HG02973 (cell line): ENCODE data around the gene RTCA.
"Not testable (repeated sequence)": the region's sequence is repeated elsewhere in the genome, so short reads cannot be mapped to it uniquely, and the experiment has no call there.

Experiments
- ATAC-seq: cut with Tn5 transposase; IDR thresholded peaks from one replicate; pipeline ENCODE4 v1.9.1; 2021; ENCODE audit warnings: moderate library complexity; ENCODE audit not compliant: unreplicated experiment

RTCA gene

GRCh38 chr1:100265931-100266740, at the start of gene RTCA:
TSS of gene RTCA (plus strand) at chr1:100266216. CDS start at chr1:100266376, 160 bp downstream.
- ATAC-seq: peak; percentile 94

GRCh38 chr1:100217834-100218233, 48.2 kb upstream of the RTCA start:
- ATAC-seq: no peak

GRCh38 chr1:100219457-100219856, 46.6 kb upstream of the RTCA start:
- no peak for ATAC-seq

DNA sequence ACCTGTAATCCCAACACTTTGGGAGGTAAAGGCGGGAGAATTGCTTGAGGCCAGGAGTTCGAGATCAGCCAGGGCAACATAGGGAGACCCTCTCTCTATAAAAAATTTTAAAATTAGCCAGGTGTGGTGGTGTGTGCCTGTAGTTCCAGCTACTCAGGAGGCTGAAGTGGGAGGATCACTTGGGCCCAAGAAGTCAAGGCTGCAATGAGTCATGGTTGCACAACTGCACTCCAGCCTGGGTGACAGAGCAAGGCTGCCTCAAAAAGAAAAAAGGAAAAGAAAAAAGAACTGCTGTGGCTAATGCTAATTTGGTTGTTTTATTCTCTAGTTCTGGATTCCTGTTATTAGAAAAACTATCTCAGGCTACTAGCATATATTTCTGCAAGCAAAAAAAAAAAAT, 46.1 kb upstream of the RTCA start:
- no peak for ATAC-seq

DNA sequence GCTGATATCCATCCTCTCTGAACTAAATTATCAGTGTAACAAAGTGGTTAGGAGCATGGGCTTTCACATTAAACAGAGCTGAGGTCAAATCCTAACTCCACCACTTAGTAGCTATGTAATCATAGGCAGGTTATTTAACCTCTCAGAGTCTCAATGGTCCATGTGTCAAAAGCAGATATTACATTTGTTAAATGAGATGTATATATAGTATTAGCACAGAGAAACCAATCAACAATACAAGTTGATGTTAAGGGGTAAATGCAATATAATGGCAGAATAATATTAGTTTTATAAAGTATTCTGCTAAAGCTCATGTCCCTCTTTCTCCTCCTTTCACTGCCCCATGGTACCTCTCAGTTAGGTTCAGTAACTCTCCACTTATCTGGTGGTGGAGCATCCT, 43.6 kb upstream of the RTCA start:
- ATAC-seq: no peak

DNA sequence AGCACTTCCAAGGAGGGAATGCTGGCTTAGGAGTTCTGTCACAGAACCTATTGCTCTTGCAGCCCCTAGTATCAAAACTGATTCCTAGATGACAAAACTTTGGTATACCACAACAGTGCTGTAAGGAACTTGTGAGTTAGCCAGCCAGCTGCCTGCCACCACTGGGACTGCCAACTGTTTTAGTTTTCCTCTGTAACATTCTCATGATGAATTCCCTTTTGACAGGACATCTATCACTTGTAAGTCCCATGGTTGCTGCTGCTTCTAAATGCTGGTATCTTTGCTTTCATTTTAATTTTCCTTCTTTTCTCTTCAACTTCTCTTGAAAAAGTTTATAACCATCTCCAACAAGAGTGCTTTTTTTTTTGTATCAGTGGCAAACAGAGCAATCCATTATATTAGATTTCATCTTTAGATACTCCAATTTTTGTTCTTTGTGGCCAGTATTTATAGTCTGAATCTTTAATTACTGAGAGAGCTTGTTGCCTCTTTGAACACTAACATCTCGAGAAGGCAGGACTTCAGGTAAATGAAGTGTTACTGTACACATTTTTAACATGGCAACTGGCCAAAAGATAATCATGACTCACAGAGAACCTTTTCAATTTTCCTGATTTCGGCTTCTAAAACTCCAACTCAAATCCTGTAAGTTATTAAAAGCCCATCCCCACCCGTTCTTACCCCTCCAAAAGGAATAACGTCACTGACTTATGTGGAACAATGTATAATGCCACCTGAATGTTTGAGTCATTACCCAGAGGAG, 36.2 kb upstream of the RTCA start:
- no peak for ATAC-seq

DNA sequence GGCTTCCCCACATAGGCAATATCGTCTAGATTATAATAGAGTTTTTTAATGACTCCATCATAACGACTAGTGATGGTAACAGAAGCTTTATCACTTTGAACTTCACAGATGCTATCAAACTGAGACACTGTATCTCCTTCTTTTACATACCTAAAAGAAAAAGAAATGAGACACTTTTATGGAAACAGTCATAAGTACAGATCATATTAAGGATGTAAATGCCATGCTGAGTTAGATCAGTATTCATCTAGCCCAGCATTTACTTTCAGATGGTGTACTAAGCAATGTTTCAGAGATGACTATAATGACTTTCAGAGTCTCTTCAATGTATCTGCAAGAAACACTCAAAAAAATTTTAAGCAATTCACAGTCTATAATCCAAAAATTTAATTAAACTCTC, 35.3 kb upstream of the RTCA start:
- ATAC-seq: no peak

- ATAC-seq: no peak
Measured at GRCh38 chr1:100231721-100232120, 34.3 kb upstream of the RTCA start.

- ATAC-seq: no peak
Measured at GRCh38 chr1:100232156-100232555, 33.9 kb upstream of the RTCA start.

DNA sequence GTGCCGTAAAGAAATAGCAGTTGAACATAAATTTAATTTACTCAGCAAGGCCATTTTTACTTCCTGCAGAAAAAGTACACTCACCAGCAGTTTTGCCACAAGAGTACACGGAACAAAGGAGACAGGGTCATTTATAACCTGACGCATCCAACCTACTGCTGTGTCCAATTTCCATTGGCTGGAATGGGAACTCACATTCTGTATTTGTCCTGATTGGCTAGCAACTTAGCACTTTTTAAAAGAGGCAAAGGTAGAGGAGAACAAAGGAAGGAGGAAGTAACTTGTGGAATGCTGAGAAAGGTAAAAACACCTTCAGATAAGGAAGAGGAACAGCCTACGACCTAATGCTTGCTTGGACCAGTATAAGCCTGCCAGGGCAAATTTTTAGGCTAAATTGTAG, 32.5 kb upstream of the RTCA start:
- ATAC-seq: not testable (repeated sequence)

- no peak for ATAC-seq
Measured at GRCh38 chr1:100234432-100234831, 31.6 kb upstream of the RTCA start.

DNA sequence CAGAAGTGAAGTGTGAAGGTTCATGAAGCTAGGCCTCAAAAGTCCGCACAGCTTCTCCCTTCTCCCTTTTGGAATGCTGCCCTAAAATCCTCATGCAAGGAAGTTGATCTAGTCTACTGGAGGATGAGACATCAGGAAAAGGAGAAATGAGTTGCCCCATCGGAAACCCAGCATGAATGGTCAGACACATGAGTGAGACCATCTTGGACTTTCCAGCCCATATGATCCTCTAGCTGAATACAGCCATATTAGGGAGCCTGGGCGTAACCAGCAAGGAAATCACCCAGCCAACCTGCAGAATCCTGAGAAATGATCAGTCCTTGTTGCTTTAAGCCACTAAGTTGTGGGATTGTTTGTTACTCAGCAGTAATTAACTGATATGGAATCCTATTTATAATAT, 28.9 kb upstream of the RTCA start:
- ATAC-seq: no peak

GRCh38 chr1:100239961-100240360, 26.1 kb upstream of the RTCA start:
- ATAC-seq: no peak

GRCh38 chr1:100240631-100241030, 25.4 kb upstream of the RTCA start:
- no peak for ATAC-seq

GRCh38 chr1:100246738-100247137, 19.3 kb upstream of the RTCA start:
- ATAC-seq: no peak

- ATAC-seq: no peak
Measured at GRCh38 chr1:100249155-100249536, 16.9 kb upstream of the RTCA start.

- ATAC-seq: peak; percentile 100
Measured at GRCh38 chr1:100249537-100250257, 16.3 kb upstream of the RTCA start, which contains the start of gene DBT. TSS of gene DBT (minus strand) at chr1:100249834. CDS start at chr1:100249820, 14 bp downstream.

- ATAC-seq: no peak
Measured at GRCh38 chr1:100250264-100250663, 15.8 kb upstream of the RTCA start.

DNA sequence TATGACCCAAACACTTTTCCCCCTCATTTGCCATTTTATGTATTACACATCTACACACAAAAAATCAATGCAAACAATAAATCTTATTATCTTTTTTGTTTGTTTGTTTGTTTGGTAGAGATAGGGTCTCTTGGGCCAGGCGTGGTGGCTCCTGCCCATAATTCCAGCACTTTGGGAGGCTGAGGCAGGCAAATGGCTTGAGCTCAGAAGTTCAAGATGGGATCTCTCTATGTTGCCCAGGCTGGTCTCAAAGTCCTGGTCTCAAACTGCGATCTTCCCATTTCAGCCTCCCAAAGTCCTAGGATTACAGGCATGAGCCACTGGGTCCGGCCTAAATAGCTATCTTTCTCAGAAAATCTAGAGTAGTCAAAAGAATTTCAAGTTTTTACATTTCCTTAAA, 15.2 kb upstream of the RTCA start:
- no peak for ATAC-seq

GRCh38 chr1:100252901-100253300, 13.1 kb upstream of the RTCA start:
- ATAC-seq: no peak

DNA sequence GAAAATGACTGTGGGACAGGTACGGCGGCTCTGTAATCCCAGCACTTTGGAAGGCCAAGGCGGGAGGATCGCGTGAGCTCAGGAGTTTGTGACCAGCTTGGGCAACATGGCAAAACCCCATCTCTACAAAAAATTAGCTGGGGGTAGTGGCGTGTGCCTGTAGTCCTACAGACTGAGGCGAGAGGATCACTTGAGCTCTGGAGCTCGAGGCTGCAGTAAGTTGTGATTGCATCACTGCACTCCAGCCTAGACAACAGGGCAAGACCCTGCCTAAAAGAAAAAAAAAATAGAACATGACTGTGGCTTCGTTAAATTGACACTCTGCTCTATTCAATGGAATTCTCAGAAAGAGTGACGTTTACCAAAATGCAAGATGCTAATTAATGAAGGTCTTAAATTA, 12.5 kb upstream of the RTCA start:
- no peak for ATAC-seq

GRCh38 chr1:100256273-100256672, 9.7 kb upstream of the RTCA start:
- ATAC-seq: not testable (repeated sequence)
